Natural killer cell (primary cell): ENCODE data around the gene SF3A1. TPM values are rescaled to one million over a fixed set of nuclear protein-coding genes. Genes with fewer than 3 reads are reported as not detected.

Experiments
- ATAC-seq, 3 donors: fragments of 150-1000 bp in 2 of 3; fragments of 200-7000 bp in 1 of 3; cut with Tn5 transposase; 1 replicate in 1 of 3; 2 replicates in 2 of 3; pipeline ENCODE4 v1.10.0; 2021; ENCODE audit warnings: mild to moderate bottlenecking in 2 of 3, moderate library complexity in 2 of 3
- DNase-seq, 2 donors: peaks; one replicate each; pipeline versions ENCODE4 v3.0.0 to v3.0.0-alpha.2; 2013 to 2021; ENCODE audit warnings: mixed read lengths in 1 of 2
- H3K27ac ChIP-seq: one replicate; pipeline ENCODE4 v1.5.1; 2013; ENCODE audit warnings: mild to moderate bottlenecking, low read length
- H3K27me3 ChIP-seq: one replicate; pipeline ENCODE4 v1.6.1; 2013; ENCODE audit warnings: low read length; ENCODE audit not compliant: control insufficient read depth, insufficient read depth
- H3K36me3 ChIP-seq: one replicate; pipeline ENCODE4 v1.6.1; 2013; ENCODE audit warnings: low read length; ENCODE audit not compliant: control insufficient read depth, insufficient read depth
- H3K4me1 ChIP-seq: one replicate; pipeline ENCODE4 v1.6.1; 2013; ENCODE audit warnings: low read length; ENCODE audit not compliant: control insufficient read depth, insufficient read depth
- H3K4me3 ChIP-seq: one replicate; pipeline ENCODE4 v1.5.1; 2013; ENCODE audit warnings: low read length
- H3K9me3 ChIP-seq: one replicate; pipeline ENCODE4 v1.6.1; 2013; ENCODE audit warnings: low read length; ENCODE audit not compliant: control insufficient read depth, insufficient read depth
- H3K27ac Mint-ChIP-seq, 2 donors: one replicate each; pipeline ENCODE4 v1.8.0; 2022; ENCODE audit warnings: mild to moderate bottlenecking in 2 of 2, mixed read lengths in 2 of 2, moderate library complexity in 1 of 2
- H3K27me3 Mint-ChIP-seq, 2 donors: one replicate each; pipeline ENCODE4 v1.8.0; 2022; ENCODE audit warnings: low read depth in 2 of 2, mixed read lengths in 2 of 2
- H3K36me3 Mint-ChIP-seq: one replicate; pipeline ENCODE4 v1.8.0; 2022; ENCODE audit warnings: mixed read lengths
- H3K4me1 Mint-ChIP-seq, 2 donors: one replicate each; pipeline ENCODE4 v1.8.0; 2022; ENCODE audit warnings: mixed read lengths in 2 of 2
- H3K4me3 Mint-ChIP-seq: one replicate; pipeline ENCODE4 v1.8.0; 2022; ENCODE audit warnings: mild to moderate bottlenecking, moderate library complexity, mixed read lengths
- H3K9me3 Mint-ChIP-seq, 2 donors: one replicate each; pipeline ENCODE4 v1.8.0; 2022; ENCODE audit warnings: mixed read lengths in 2 of 2
- WGBS: methylation state at CpG from one replicate; pipeline ENCODE4 v1.1.7; 2013; ENCODE audit warnings: missing lambda C conversion rate; ENCODE audit not compliant: insufficient coverage; 5-methylcytosine and 5-hydroxymethylcytosine counted together
- intact Hi-C: fragments of 100-400 bp; cut with micrococcal nuclease; formaldehyde crosslinking; loops from one replicate; pipeline ENCODE4 v1.14.2; 2022
- total RNA-seq, 4 donors: library from RNA; stranded (reverse); fragments of 120-200 nt in 1 of 4; gene quantifications; one replicate each; pipeline versions ENCODE4 v1.2.3 to v1.2.4, GENCODE V29; 2013 to 2022
- TF ChIP-seq, protein P1 (sequence below): fragments of 200-600 bp; IDR thresholded peaks from one replicate; pipeline ENCODE4 v1.8.0; 2022; ENCODE audit warnings: antibody characterized with exemption

SF3A1 gene
- total RNA-seq, 3 donors from 2014 or later (not counting 1 experiment from before 2014, with no cell fraction given) = 309 to 340 (median 319) TPM

DNA sequence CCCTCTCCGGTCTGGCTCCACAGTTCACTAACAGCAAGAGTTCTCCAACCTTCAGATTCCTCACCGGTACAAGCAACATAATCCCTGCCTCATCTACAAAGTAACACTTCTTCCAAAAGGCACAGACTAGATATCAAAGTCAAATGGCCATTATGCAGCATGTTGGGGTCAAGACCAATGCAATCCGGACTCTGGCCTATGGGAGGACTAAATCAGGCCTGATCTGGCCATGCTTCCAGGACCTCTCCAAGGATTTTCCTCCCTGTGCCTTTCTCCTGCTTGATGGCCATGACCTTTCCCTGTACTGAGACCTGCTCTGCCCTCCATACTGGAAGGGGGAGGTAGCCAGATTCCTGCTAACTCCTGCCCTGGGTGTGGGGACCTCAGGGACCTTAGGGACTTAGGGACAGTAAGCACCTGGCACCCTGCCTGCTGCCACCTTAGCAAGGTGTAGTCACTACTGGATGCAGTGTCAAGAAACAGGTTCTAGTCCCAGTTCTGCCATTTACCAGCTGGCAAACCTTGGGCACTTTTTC, 36.6 kb downstream of the SF3A1 start:
- H3K27ac Mint-ChIP-seq = peak overlapping the region; percentile 13 to 77
- peaks cover 72 to 92% of the 10 kb centered on the region in 2 donors for H3K4me1 Mint-ChIP-seq
- DNase-seq (no peak), ATAC-seq (no peak)
- H3K4me1 ChIP-seq = peaks cover 83% of the 10 kb centered on the region
- H3K27me3 ChIP-seq = no peaks in the 10 kb centered on the region
- no peaks in the 10 kb centered on the region for H3K9me3 Mint-ChIP-seq
- H3K4me3 Mint-ChIP-seq = no peak overlapping the region
- TF ChIP-seq, protein P1, sequence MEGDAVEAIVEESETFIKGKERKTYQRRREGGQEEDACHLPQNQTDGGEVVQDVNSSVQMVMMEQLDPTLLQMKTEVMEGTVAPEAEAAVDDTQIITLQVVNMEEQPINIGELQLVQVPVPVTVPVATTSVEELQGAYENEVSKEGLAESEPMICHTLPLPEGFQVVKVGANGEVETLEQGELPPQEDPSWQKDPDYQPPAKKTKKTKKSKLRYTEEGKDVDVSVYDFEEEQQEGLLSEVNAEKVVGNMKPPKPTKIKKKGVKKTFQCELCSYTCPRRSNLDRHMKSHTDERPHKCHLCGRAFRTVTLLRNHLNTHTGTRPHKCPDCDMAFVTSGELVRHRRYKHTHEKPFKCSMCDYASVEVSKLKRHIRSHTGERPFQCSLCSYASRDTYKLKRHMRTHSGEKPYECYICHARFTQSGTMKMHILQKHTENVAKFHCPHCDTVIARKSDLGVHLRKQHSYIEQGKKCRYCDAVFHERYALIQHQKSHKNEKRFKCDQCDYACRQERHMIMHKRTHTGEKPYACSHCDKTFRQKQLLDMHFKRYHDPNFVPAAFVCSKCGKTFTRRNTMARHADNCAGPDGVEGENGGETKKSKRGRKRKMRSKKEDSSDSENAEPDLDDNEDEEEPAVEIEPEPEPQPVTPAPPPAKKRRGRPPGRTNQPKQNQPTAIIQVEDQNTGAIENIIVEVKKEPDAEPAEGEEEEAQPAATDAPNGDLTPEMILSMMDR = no peak
- no peaks in the 10 kb centered on the region for H3K9me3 ChIP-seq
- H3K27me3 Mint-ChIP-seq = no peaks in the 10 kb centered on the region
- peaks cover 18% of the 10 kb centered on the region for H3K36me3 ChIP-seq
- H3K4me3 ChIP-seq = no peak overlapping the region
- H3K27ac ChIP-seq = no peak overlapping the region
- no peaks in the 10 kb centered on the region for H3K36me3 Mint-ChIP-seq
- WGBS = 96% methylated on average over 3 of the region's 3 CpGs
- intact Hi-C loops = loop anchor here (2.0 kb wide), 1 partner anchor 13 kb away; no protein-coding TSS in a partner anchor

DNA sequence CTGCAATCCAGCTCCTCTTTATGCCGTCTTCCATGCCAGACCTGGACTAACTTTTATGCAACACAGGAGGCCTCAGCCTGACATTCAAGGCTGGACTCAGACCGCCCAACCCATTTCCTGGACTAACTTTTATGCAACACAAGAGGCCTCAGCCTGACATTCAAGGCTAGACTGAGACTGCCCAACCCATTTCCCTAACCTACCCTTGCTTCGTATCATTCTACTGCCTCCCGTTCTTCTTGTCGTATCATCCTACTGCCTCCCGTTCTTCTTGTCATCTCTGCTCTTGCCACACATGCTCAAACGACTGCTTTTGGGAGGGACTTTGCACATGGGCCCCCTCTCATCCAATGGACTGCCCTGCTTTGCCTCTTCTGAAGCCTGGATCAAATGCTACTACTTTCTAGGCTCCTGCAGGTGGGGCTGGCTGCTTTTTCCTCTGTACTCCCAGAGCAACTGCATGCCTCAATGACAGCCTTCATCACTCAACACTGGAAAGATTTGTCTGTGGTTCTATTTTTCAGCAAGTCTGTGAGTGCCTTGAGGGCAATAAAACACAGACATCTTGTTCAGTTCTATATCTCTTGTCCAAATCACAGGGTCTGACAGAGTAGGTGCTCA, 37.8 kb downstream of the SF3A1 start:
- Mint-ChIP-seq H3K36me3 (no peaks in the 10 kb centered on the region), H3K27me3 (no peaks in the 10 kb centered on the region), H3K9me3 (no peaks in the 10 kb centered on the region), H3K4me3 (no peak overlapping the region), H3K27ac (peak overlapping the region; percentile 43 to 77), H3K4me1 (peaks cover 72 to 92% of the 10 kb centered on the region in 2 donors)
- no peaks in the 10 kb centered on the region for H3K27me3 ChIP-seq
- H3K9me3 ChIP-seq = no peaks in the 10 kb centered on the region
- WGBS = 82% methylated on average over 7 of the region's 7 CpGs
- TF ChIP-seq, protein P1 = no peak
- peaks cover 83% of the 10 kb centered on the region for H3K4me1 ChIP-seq
- ATAC-seq (peak in 1 of 3 donors; percentile 10), DNase-seq (no peak)
- H3K4me3 ChIP-seq = no peak overlapping the region
- no peak overlapping the region for H3K27ac ChIP-seq
- H3K36me3 ChIP-seq = peaks cover 18% of the 10 kb centered on the region
- intact Hi-C loops = no loop called here

DNA sequence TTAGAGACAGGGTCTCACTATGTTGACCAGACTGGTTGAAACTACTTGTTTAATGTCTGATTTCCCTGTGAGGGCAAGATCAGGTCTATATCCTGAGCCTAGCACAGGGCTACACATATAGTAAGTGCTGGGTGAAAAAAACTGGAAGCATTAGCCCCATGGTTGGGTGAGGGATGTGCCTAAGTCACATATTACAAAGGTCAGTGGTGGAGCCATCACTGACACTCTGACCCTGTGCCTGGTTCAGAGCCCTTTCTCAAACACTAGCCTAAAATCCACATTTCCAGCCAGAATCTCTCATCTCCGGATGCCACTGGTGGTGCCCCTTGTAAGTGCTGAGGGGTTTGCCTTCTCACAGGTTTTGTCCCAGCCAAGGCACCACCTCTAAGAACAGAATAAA, 38.9 kb downstream of the SF3A1 start:
- Histone ChIP-seq H3K4me1 (peaks cover 83% of the 10 kb centered on the region), H3K4me3 (no peak overlapping the region), H3K36me3 (peaks cover 18% of the 10 kb centered on the region), H3K27ac (no peak overlapping the region), H3K27me3 (no peaks in the 10 kb centered on the region), H3K9me3 (no peaks in the 10 kb centered on the region)
- H3K4me3 Mint-ChIP-seq = no peak overlapping the region
- no peaks in the 10 kb centered on the region for H3K9me3 Mint-ChIP-seq
- TF ChIP-seq, protein P1 = no peak
- H3K36me3 Mint-ChIP-seq = no peaks in the 10 kb centered on the region
- no peaks in the 10 kb centered on the region for H3K27me3 Mint-ChIP-seq
- DNase-seq (no peak), ATAC-seq (no peak)
- H3K27ac Mint-ChIP-seq = peak overlapping the region; percentile 70 to 77
- WGBS = 100% methylated on average over 1 of the region's 1 CpG
- intact Hi-C loops = no loop called here
- H3K4me1 Mint-ChIP-seq = peaks cover 71 to 92% of the 10 kb centered on the region in 2 donors
